ENCODE measurements around the gene NEK3.

The NEK3 gene

GRCh38 chr13:52104624-52105023 is 54.8 kb downstream of the NEK3 start:
- TF ChIP-seq SIN3A (IDR thresholded peaks at IDR 0.05; ENCODE audit: borderline replicate concordance, insufficient read depth, low read length), result no peak
- no peak for TF ChIP-seq FOXP2 (optimal IDR thresholded peaks at IDR 0.05; ENCODE audit: borderline replicate concordance, extremely low read depth, extremely low read length, insufficient read depth)

- TF ChIP-seq, protein P1, sequence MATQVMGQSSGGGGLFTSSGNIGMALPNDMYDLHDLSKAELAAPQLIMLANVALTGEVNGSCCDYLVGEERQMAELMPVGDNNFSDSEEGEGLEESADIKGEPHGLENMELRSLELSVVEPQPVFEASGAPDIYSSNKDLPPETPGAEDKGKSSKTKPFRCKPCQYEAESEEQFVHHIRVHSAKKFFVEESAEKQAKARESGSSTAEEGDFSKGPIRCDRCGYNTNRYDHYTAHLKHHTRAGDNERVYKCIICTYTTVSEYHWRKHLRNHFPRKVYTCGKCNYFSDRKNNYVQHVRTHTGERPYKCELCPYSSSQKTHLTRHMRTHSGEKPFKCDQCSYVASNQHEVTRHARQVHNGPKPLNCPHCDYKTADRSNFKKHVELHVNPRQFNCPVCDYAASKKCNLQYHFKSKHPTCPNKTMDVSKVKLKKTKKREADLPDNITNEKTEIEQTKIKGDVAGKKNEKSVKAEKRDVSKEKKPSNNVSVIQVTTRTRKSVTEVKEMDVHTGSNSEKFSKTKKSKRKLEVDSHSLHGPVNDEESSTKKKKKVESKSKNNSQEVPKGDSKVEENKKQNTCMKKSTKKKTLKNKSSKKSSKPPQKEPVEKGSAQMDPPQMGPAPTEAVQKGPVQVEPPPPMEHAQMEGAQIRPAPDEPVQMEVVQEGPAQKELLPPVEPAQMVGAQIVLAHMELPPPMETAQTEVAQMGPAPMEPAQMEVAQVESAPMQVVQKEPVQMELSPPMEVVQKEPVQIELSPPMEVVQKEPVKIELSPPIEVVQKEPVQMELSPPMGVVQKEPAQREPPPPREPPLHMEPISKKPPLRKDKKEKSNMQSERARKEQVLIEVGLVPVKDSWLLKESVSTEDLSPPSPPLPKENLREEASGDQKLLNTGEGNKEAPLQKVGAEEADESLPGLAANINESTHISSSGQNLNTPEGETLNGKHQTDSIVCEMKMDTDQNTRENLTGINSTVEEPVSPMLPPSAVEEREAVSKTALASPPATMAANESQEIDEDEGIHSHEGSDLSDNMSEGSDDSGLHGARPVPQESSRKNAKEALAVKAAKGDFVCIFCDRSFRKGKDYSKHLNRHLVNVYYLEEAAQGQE (IDR thresholded peaks at IDR 0.05; ENCODE audit: insufficient read depth in 1 of 2, low read depth in 2 of 2, low read length in 2 of 2), result no peak
Observed at GRCh38 chr13:52103386-52103785, 56.0 kb downstream of the NEK3 start.

DNA sequence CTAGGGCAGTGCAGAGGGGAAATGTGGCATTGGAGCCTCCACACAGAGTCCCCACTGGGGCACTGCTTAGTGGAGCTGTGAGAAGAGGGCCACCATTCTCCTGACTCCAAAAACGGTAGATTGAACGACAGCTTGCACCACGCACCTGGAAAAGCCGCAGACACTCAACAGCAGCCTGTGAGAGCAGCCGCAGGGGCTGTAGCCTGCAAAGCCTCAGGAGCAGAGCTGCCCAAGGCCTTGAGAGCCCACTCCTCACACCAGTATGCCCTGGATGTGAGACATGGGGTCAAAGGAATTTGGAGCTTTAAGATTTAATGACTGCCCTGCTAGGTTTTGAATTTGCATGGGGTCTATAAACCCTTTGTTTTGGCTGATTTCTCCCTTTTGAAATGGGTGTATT is 62.2 kb downstream of the NEK3 start:
- TF ChIP-seq TAF1 (IDR thresholded peaks at IDR 0.05; ENCODE audit: borderline replicate concordance, insufficient read depth, low read length) (no peak), POLR2AphosphoS5 (IDR thresholded peaks at IDR 0.05; ENCODE audit: low read depth, low read length) (no peak), FOXP2 (optimal IDR thresholded peaks at IDR 0.05; ENCODE audit: borderline replicate concordance, extremely low read depth, extremely low read length, insufficient read depth) (no peak), SIN3A (IDR thresholded peaks at IDR 0.05; ENCODE audit: borderline replicate concordance, insufficient read depth, low read length) (no peak)
- TF ChIP-seq, protein P1 (IDR thresholded peaks at IDR 0.05; ENCODE audit: insufficient read depth in 1 of 2, low read depth in 2 of 2, low read length in 2 of 2), result no peak

GRCh38 chr13:52096748-52097147 is 62.6 kb downstream of the NEK3 start:
- TF ChIP-seq FOXP2 (optimal IDR thresholded peaks at IDR 0.05; ENCODE audit: borderline replicate concordance, extremely low read depth, extremely low read length, insufficient read depth) (no peak), TAF1 (IDR thresholded peaks at IDR 0.05; ENCODE audit: borderline replicate concordance, insufficient read depth, low read length) (no peak), SIN3A (IDR thresholded peaks at IDR 0.05; ENCODE audit: borderline replicate concordance, insufficient read depth, low read length) (no peak), POLR2AphosphoS5 (IDR thresholded peaks at IDR 0.05; ENCODE audit: low read depth, low read length) (no peak)
- TF ChIP-seq, protein P1 (IDR thresholded peaks at IDR 0.05; ENCODE audit: insufficient read depth in 1 of 2, low read depth in 2 of 2, low read length in 2 of 2), result no peak

DNA sequence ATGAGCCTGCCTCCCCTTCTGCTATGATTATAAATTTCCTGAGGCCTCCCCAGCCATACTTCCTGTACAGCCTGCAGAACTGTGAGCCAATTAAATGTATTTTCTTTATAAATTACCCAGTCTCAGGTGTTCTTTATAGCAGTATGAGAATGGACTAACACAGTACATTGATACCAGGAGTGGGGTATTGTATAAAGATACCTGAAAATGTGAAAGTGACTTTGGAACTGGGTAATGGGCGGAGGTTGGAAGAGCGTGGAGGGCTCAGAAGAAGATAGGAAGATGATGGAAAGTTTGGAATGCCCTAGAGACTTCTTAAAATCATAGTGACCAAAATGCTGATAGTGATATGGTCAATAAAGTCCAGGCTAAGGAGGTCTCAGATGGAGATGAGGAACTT is 63.3 kb downstream of the NEK3 start:
- TF ChIP-seq SIN3A (IDR thresholded peaks at IDR 0.05; ENCODE audit: borderline replicate concordance, insufficient read depth, low read length) (no peak), POLR2AphosphoS5 (IDR thresholded peaks at IDR 0.05; ENCODE audit: low read depth, low read length) (no peak), FOXP2 (optimal IDR thresholded peaks at IDR 0.05; ENCODE audit: borderline replicate concordance, extremely low read depth, extremely low read length, insufficient read depth) (no peak), TAF1 (IDR thresholded peaks at IDR 0.05; ENCODE audit: borderline replicate concordance, insufficient read depth, low read length) (no peak)
- TF ChIP-seq, protein P1 (IDR thresholded peaks at IDR 0.05; ENCODE audit: insufficient read depth in 1 of 2, low read depth in 2 of 2, low read length in 2 of 2), result no peak

Data from PFSK-1 (cell line).